Smooth muscle cell (in vitro differentiated cells): ENCODE measurements around the gene STK40. TPM values are rescaled to one million over a fixed set of nuclear protein-coding genes. Genes with fewer than 3 reads are reported as not detected.

ENCODE experiments used
- DNase-seq: peaks from one replicate; lab custom pipeline; 2025; ENCODE audit not compliant: unreplicated experiment; lab: John Stamatoyannopoulos, UW
- H2AFZ ChIP-seq: fragments of 200-600 bp; sonication (generic); 2 replicates; pipeline ENCODE4 v1.6.0; 2016; ENCODE audit warnings: antibody characterized with exemption, low read depth, mild to moderate bottlenecking
- H3F3A ChIP-seq: fragments of 200-600 bp; sonication (generic); 2 replicates; pipeline ENCODE4 v1.6.0; 2017; ENCODE audit warnings: antibody characterized with exemption, low read depth
- H3K27ac ChIP-seq: fragments of 200-600 bp; sonication (generic); 2 replicates; pipeline ENCODE4 v1.5.1; 2016; ENCODE audit warnings: low read depth, mild to moderate bottlenecking
- H3K27me3 ChIP-seq: fragments of 200-600 bp; sonication (generic); 2 replicates; pipeline ENCODE4 v1.6.1; 2016; ENCODE audit warnings: low read depth, mild to moderate bottlenecking
- H3K36me3 ChIP-seq: fragments of 200-600 bp; sonication (generic); 2 replicates; pipeline ENCODE4 v1.5.1; 2016; ENCODE audit warnings: low read depth
- H3K4me1 ChIP-seq: fragments of 200-600 bp; sonication (generic); 2 replicates; pipeline ENCODE4 v1.5.1; 2016; ENCODE audit warnings: low read depth
- H3K4me2 ChIP-seq: fragments of 200-600 bp; sonication (generic); 2 replicates; pipeline ENCODE4 v1.6.0; 2016; ENCODE audit warnings: mild to moderate bottlenecking
- H3K4me3 ChIP-seq: fragments of 200-600 bp; sonication (generic); 2 replicates; pipeline ENCODE4 v1.5.1; 2016; ENCODE audit warnings: mild to moderate bottlenecking
- H3K79me2 ChIP-seq: fragments of 200-600 bp; sonication (generic); 2 replicates; pipeline ENCODE4 v1.6.0; 2016; ENCODE audit warnings: low read depth, mild to moderate bottlenecking
- H3K9ac ChIP-seq: fragments of 200-600 bp; sonication (generic); 2 replicates; pipeline ENCODE4 v1.6.0; 2016; ENCODE audit warnings: low read depth
- H3K9me3 ChIP-seq: fragments of 200-600 bp; sonication (generic); replicated peaks from 2 replicates; pipeline ENCODE4 v1.5.1; 2016; ENCODE audit warnings: low read depth
- H4K20me1 ChIP-seq: fragments of 200-600 bp; sonication (generic); 2 replicates; pipeline ENCODE4 v1.6.0; 2016; ENCODE audit warnings: low read depth
- CTCF ChIP-seq: fragments of 200-600 bp; sonication (generic); IDR thresholded peaks from 2 replicates; pipeline ENCODE4 v1.5.1; 2017; ENCODE audit warnings: borderline replicate concordance, mild to moderate bottlenecking, antibody characterized with exemption; ENCODE audit not compliant: insufficient read depth, poor library complexity, severe bottlenecking
- WGBS: methylation state at CpG from one replicate; pipeline ENCODE4 v1.1.7; 2016; ENCODE audit warnings: low lambda C conversion rate; 5-methylcytosine and 5-hydroxymethylcytosine counted together
- polyA plus RNA-seq: library from polyadenylated mRNA; unstranded; fragments of >200 nt; fragmentation: Nextera tagmentation; extraction: Ambion mirVana; gene quantifications from 2 replicates; pipeline ENCODE4 v1.2.1, GENCODE V29; 2016
- total RNA-seq: library from RNA; depleted of rRNA; stranded (reverse); fragments of >200 nt; gene quantifications from 2 replicates; pipeline ENCODE4 v1.2.3, GENCODE V29; 2014

The STK40 gene
- total and polyA plus RNA-seq, 2 experiments from 2014 or later: 8.4 to 18.8 TPM

DNA sequence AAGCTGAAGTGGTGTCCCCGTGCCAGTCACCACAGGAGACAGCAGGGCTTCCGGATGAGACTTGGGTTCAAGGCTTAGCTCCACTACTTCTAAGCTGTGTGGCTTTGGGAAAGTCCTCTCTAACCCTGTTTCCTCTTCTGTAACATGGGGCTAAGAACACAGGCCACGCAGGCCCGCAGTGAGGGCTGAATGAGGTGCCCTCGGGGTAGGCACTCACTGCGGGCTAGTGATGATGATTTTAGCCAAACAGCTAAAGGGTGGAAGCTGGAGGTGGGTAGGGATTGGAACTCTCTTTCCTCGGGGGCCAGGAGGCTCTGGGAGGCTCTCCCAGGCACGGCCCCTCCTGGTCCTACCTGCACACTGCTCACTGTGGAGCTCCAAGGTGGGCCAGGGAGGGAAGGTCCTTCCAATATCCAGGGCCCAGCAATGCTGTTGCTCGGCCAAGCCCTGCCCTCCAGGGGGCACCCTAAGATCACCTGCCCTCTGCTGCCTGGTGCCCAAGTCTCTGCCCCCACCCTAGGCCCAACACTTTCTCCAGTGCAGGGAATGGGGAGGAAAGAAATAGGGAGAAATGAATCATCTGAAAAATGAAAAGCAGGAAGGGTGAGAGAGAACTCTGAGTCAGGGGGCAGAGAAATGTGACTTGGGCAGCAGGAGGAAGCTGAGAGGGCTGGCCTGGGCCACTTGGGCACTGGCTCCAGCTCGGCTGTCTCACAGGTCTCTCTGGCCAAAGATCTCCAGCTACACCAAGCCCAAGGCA, 43.1 kb downstream of the STK40 start:
- no peaks in the 10 kb centered on the region for H4K20me1 ChIP-seq
- H3K36me3 ChIP-seq: no peaks in the 10 kb centered on the region
- no peak overlapping the region for H3K9ac ChIP-seq
- no peaks in the 10 kb centered on the region for H3K4me1 ChIP-seq
- no peak overlapping the region for H3K4me2 ChIP-seq
- TF ChIP-seq CTCF: peak; percentile 53
- WGBS: 86% methylated on average over 10 of the region's 10 CpGs
- peak; percentile 6 for DNase-seq
- no peaks in the 10 kb centered on the region for H3K27me3 ChIP-seq
- H3K79me2 ChIP-seq: no peaks in the 10 kb centered on the region
- H2AFZ ChIP-seq: no peak overlapping the region
- H3K9me3 ChIP-seq: no peaks in the 10 kb centered on the region
- H3K4me3 ChIP-seq: no peak overlapping the region
- H3K27ac ChIP-seq: peak overlapping the region; percentile 62
- peaks cover 4% of the 10 kb centered on the region for H3F3A ChIP-seq

GRCh38 chr1:36341626-36342320, 44.0 kb downstream of the STK40 start:
- H3K9ac ChIP-seq: no peak overlapping the region
- no peaks in the 10 kb centered on the region for H3K4me1 ChIP-seq
- peaks cover 4% of the 10 kb centered on the region for H3F3A ChIP-seq
- H3K9me3 ChIP-seq: no peaks in the 10 kb centered on the region
- TF ChIP-seq CTCF: no peak
- no peaks in the 10 kb centered on the region for H3K79me2 ChIP-seq
- WGBS: 97% methylated on average over 32 of the region's 34 CpGs
- H3K4me2 ChIP-seq: no peak overlapping the region
- H3K36me3 ChIP-seq: no peaks in the 10 kb centered on the region
- no peaks in the 10 kb centered on the region for H4K20me1 ChIP-seq
- no peaks in the 10 kb centered on the region for H3K27me3 ChIP-seq
- no peak for DNase-seq
- H3K27ac ChIP-seq: no peak overlapping the region
- H2AFZ ChIP-seq: no peak overlapping the region
- no peak overlapping the region for H3K4me3 ChIP-seq

GRCh38 chr1:36339615-36340014, 46.1 kb downstream of the STK40 start:
- no peak overlapping the region for H3K27ac ChIP-seq
- no peak overlapping the region for H2AFZ ChIP-seq
- H3F3A ChIP-seq: peaks cover 4% of the 10 kb centered on the region
- no peaks in the 10 kb centered on the region for H3K36me3 ChIP-seq
- no peaks in the 10 kb centered on the region for H3K27me3 ChIP-seq
- WGBS: 93% methylated on average over 9 of the region's 9 CpGs
- H3K9me3 ChIP-seq: no peaks in the 10 kb centered on the region
- H3K4me3 ChIP-seq: no peak overlapping the region
- H3K9ac ChIP-seq: no peak overlapping the region
- TF ChIP-seq CTCF: no peak
- DNase-seq: no peak
- H4K20me1 ChIP-seq: no peaks in the 10 kb centered on the region
- H3K79me2 ChIP-seq: no peaks in the 10 kb centered on the region
- H3K4me1 ChIP-seq: no peaks in the 10 kb centered on the region
- H3K4me2 ChIP-seq: no peak overlapping the region

- no peaks in the 10 kb centered on the region for H3K27me3 ChIP-seq
- WGBS: 95% methylated on average over 7 of the region's 7 CpGs
- TF ChIP-seq CTCF: no peak
These were observed 46.5 kb downstream of the STK40 start for GRCh38 chr1:36339215-36339614.

More at GRCh38 chr1:36339215-36339614, 46.5 kb downstream of the STK40 start:
- peaks cover 4% of the 10 kb centered on the region for H3F3A ChIP-seq
- no peak overlapping the region for H3K4me3 ChIP-seq
- no peak overlapping the region for H3K27ac ChIP-seq
- no peaks in the 10 kb centered on the region for H3K79me2 ChIP-seq
- no peaks in the 10 kb centered on the region for H3K36me3 ChIP-seq
- DNase-seq: no peak
- no peaks in the 10 kb centered on the region for H3K9me3 ChIP-seq
- H3K4me2 ChIP-seq: no peak overlapping the region
- H3K4me1 ChIP-seq: no peaks in the 10 kb centered on the region
- no peaks in the 10 kb centered on the region for H4K20me1 ChIP-seq
- no peak overlapping the region for H2AFZ ChIP-seq
- H3K9ac ChIP-seq: no peak overlapping the region
